GM19395 (cell line): Measurements from ENCODE around the gene DZIP1.
"Not testable (repeated sequence)": the region's sequence is repeated elsewhere in the genome, so short reads cannot be mapped to it uniquely, and the experiment has no call there.

ENCODE experiments used
- ATAC-seq: cut with Tn5 transposase; IDR thresholded peaks from one replicate; pipeline ENCODE4 v1.9.1; 2021; ENCODE audit warnings: mild to moderate bottlenecking, moderate library complexity; ENCODE audit not compliant: unreplicated experiment

Gene DZIP1

GRCh38 chr13:95644601-95645052, at the start of gene DZIP1:
TSS of gene DZIP1 (minus strand) at chr13:95644706. CDS start at chr13:95642029, 2,677 bp downstream.
- ATAC-seq, result no peak

GRCh38 chr13:95690986-95691385, 46.5 kb upstream of the DZIP1 start:
- ATAC-seq, result not testable (repeated sequence)

- ATAC-seq, result no peak
These were observed 45.0 kb upstream of the DZIP1 start for GRCh38 chr13:95689582-95689926.

GRCh38 chr13:95684960-95685359, 40.5 kb upstream of the DZIP1 start:
- not testable (repeated sequence) for ATAC-seq

- ATAC-seq, result no peak
These were observed 39.9 kb upstream of the DZIP1 start for GRCh38 chr13:95684418-95684817.

- no peak for ATAC-seq
These were observed 35.2 kb upstream of the DZIP1 start for GRCh38 chr13:95679722-95680121.

GRCh38 chr13:95678967-95679366, 34.5 kb upstream of the DZIP1 start:
- ATAC-seq, result no peak

GRCh38 chr13:95677564-95678266, 33.2 kb upstream of the DZIP1 start:
- no peak for ATAC-seq

- ATAC-seq, result peak; percentile 94
These were observed 32.5 kb upstream of the DZIP1 start, which contains the start of gene DNAJC3 for GRCh38 chr13:95676762-95677563. TSS of gene DNAJC3 (plus strand) at chr13:95677139. CDS start at chr13:95677256, 117 bp downstream.

GRCh38 chr13:95676105-95676761, 31.7 kb upstream of the DZIP1 start:
- ATAC-seq, result peak; percentile 29

GRCh38 chr13:95671597-95671996, 27.1 kb upstream of the DZIP1 start:
- no peak for ATAC-seq

- ATAC-seq, result not testable (repeated sequence)
These were observed 22.7 kb upstream of the DZIP1 start for GRCh38 chr13:95667235-95667634.

GRCh38 chr13:95660981-95661581, 16.6 kb upstream of the DZIP1 start:
- no peak for ATAC-seq

GRCh38 chr13:95659500-95659899, 15.0 kb upstream of the DZIP1 start:
- ATAC-seq, result no peak

- no peak for ATAC-seq
These were observed 12.0 kb upstream of the DZIP1 start for GRCh38 chr13:95656386-95657015.

- no peak for ATAC-seq
These were observed 8.3 kb upstream of the DZIP1 start for GRCh38 chr13:95652821-95653220.

- no peak for ATAC-seq
These were observed 7.8 kb upstream of the DZIP1 start for GRCh38 chr13:95652244-95652764.

GRCh38 chr13:95650696-95651095, 6.2 kb upstream of the DZIP1 start:
- no peak for ATAC-seq

GRCh38 chr13:95647321-95647720, 2.8 kb upstream of the DZIP1 start:
- no peak for ATAC-seq

GRCh38 chr13:95643936-95644598, 439 bp downstream of the DZIP1 start:
- no peak for ATAC-seq
